ENCODE data around the gene MAS1. TPM values are rescaled to one million over a fixed set of nuclear protein-coding genes. Genes with fewer than 3 reads are reported as not detected.

The MAS1 gene
- total RNA-seq, 1 donor from 2014 or later: not detected

DNA sequence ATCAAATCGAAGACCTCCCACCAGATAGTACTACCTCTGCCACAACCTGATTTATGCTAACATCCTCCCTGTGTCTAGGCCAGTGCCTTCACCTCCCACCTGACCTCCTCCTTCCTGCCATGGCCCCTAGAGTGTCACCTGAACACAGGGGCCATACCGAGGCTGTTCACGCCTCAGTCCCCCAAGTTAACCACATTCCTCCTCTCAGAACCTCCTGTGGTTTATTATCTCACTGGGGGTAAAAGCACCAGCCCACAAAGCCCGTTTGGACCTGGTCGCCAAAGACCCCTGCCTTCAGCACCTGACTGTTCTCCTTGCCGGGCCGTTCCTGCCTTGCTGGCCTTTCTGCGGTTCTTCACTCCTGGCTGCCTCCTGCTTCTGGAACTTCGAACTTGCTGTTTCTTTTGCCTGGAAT, 13.7 kb downstream of the MAS1 start:
- no peaks in the 10 kb centered on the region for H3K9me3 Mint-ChIP-seq (ENCODE audit: unreplicated experiment)
- H3K4me3 Mint-ChIP-seq (ENCODE audit: unreplicated experiment): no peak overlapping the region
- DNase-seq: no peak
- no peak overlapping the region for H3K27ac Mint-ChIP-seq (ENCODE audit: unreplicated experiment)
- H3K36me3 Mint-ChIP-seq (ENCODE audit: unreplicated experiment): no peaks in the 10 kb centered on the region
- peaks cover 2% of the 10 kb centered on the region for H3K27me3 Mint-ChIP-seq (ENCODE audit: unreplicated experiment)
- TF ChIP-seq, protein P1, sequence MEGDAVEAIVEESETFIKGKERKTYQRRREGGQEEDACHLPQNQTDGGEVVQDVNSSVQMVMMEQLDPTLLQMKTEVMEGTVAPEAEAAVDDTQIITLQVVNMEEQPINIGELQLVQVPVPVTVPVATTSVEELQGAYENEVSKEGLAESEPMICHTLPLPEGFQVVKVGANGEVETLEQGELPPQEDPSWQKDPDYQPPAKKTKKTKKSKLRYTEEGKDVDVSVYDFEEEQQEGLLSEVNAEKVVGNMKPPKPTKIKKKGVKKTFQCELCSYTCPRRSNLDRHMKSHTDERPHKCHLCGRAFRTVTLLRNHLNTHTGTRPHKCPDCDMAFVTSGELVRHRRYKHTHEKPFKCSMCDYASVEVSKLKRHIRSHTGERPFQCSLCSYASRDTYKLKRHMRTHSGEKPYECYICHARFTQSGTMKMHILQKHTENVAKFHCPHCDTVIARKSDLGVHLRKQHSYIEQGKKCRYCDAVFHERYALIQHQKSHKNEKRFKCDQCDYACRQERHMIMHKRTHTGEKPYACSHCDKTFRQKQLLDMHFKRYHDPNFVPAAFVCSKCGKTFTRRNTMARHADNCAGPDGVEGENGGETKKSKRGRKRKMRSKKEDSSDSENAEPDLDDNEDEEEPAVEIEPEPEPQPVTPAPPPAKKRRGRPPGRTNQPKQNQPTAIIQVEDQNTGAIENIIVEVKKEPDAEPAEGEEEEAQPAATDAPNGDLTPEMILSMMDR (IDR thresholded peaks at IDR 0.05; ENCODE audit: partially characterized antibody, unreplicated experiment): no peak
- H3K4me1 Mint-ChIP-seq (ENCODE audit: low read depth, unreplicated experiment): peaks cover 7% of the 10 kb centered on the region

GRCh38 chr6:159906400-159906799, 15.6 kb downstream of the MAS1 start:
- no peak for DNase-seq
- peaks cover 3% of the 10 kb centered on the region for H3K27me3 Mint-ChIP-seq (ENCODE audit: unreplicated experiment)
- peaks cover 2% of the 10 kb centered on the region for H3K9me3 Mint-ChIP-seq (ENCODE audit: unreplicated experiment)
- H3K36me3 Mint-ChIP-seq (ENCODE audit: unreplicated experiment): peaks cover 1% of the 10 kb centered on the region
- H3K27ac Mint-ChIP-seq (ENCODE audit: unreplicated experiment): no peak overlapping the region
- H3K4me1 Mint-ChIP-seq (ENCODE audit: low read depth, unreplicated experiment): peaks cover 7% of the 10 kb centered on the region
- H3K4me3 Mint-ChIP-seq (ENCODE audit: unreplicated experiment): no peak overlapping the region
- TF ChIP-seq, protein P1 (IDR thresholded peaks at IDR 0.05; ENCODE audit: partially characterized antibody, unreplicated experiment): no peak

DNA sequence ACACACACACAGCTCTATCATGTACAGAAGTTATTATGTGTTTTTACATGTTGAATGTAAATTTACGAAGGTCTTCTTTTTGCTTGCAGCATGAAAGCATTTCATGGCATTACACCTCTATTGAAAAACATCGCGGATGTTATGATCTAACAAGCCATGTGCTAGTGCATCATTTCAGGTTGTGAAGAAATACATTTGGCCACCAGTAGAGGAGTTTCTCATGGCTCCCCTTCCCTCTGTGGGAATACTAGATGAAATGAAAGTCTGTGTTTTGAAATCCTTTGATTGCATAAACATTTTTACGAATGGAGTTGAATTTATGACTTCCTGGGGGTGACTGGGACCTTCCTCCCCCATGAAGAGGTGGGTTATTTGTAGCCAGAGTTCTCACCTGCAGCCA, 17.7 kb downstream of the MAS1 start:
- H3K4me1 Mint-ChIP-seq (ENCODE audit: low read depth, unreplicated experiment): peaks cover 7% of the 10 kb centered on the region
- H3K4me3 Mint-ChIP-seq (ENCODE audit: unreplicated experiment): no peak overlapping the region
- peaks cover 2% of the 10 kb centered on the region for H3K9me3 Mint-ChIP-seq (ENCODE audit: unreplicated experiment)
- no peak for DNase-seq
- peaks cover 5% of the 10 kb centered on the region for H3K27me3 Mint-ChIP-seq (ENCODE audit: unreplicated experiment)
- peaks cover 5% of the 10 kb centered on the region for H3K36me3 Mint-ChIP-seq (ENCODE audit: unreplicated experiment)
- TF ChIP-seq, protein P1 (IDR thresholded peaks at IDR 0.05; ENCODE audit: partially characterized antibody, unreplicated experiment): no peak
- no peak overlapping the region for H3K27ac Mint-ChIP-seq (ENCODE audit: unreplicated experiment)

- H3K4me1 Mint-ChIP-seq (ENCODE audit: low read depth, unreplicated experiment): peaks cover 7% of the 10 kb centered on the region
- H3K9me3 Mint-ChIP-seq (ENCODE audit: unreplicated experiment): peaks cover 2% of the 10 kb centered on the region
- H3K27me3 Mint-ChIP-seq (ENCODE audit: unreplicated experiment): peaks cover 5% of the 10 kb centered on the region
- no peak overlapping the region for H3K4me3 Mint-ChIP-seq (ENCODE audit: unreplicated experiment)
- TF ChIP-seq, protein P1 (IDR thresholded peaks at IDR 0.05; ENCODE audit: partially characterized antibody, unreplicated experiment): no peak
- DNase-seq: no peak
- H3K27ac Mint-ChIP-seq (ENCODE audit: unreplicated experiment): no peak overlapping the region
- H3K36me3 Mint-ChIP-seq (ENCODE audit: unreplicated experiment): peaks cover 5% of the 10 kb centered on the region
These were observed 18.2 kb downstream of the MAS1 start for GRCh38 chr6:159908979-159909378.

- H3K4me3 Mint-ChIP-seq (ENCODE audit: unreplicated experiment): no peak overlapping the region
- peaks cover 2% of the 10 kb centered on the region for H3K9me3 Mint-ChIP-seq (ENCODE audit: unreplicated experiment)
- peaks cover 5% of the 10 kb centered on the region for H3K27me3 Mint-ChIP-seq (ENCODE audit: unreplicated experiment)
- peaks cover 5% of the 10 kb centered on the region for H3K36me3 Mint-ChIP-seq (ENCODE audit: unreplicated experiment)
- TF ChIP-seq, protein P1 (IDR thresholded peaks at IDR 0.05; ENCODE audit: partially characterized antibody, unreplicated experiment): no peak
- H3K4me1 Mint-ChIP-seq (ENCODE audit: low read depth, unreplicated experiment): peaks cover 7% of the 10 kb centered on the region
- DNase-seq: no peak
- no peak overlapping the region for H3K27ac Mint-ChIP-seq (ENCODE audit: unreplicated experiment)
These were observed 19.6 kb downstream of the MAS1 start for GRCh38 chr6:159910342-159910741.

Data from glutamatergic neuron (in vitro differentiated cells).